HG02759 (cell line): ENCODE results near the gene MYO7A.

Experiments
- ATAC-seq: cut with Tn5 transposase; IDR thresholded peaks from one replicate; pipeline ENCODE4 v1.9.1; 2021; ENCODE audit warnings: mild to moderate bottlenecking, moderate library complexity; ENCODE audit not compliant: unreplicated experiment

Gene MYO7A

DNA sequence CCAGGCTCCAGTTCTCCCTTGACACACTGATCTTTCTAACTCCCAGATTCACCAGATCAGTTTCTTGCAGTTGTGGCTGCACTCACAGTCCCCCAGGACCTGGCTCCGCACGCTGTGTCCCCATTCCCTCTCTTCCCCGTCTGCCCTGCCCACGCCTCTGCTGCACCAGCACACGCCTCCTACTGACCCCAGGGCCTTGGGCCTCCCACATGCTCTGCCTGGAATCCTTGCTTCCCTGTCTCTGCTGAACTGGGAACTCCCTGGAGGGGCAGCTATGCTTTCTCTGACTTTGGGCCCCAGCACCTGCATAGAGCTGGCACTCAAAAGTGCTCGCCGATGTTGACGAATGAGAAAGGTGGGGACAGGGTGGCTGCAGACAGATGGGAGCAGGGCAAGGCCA, 68.9 kb downstream of the MYO7A start:
- ATAC-seq = no peak

DNA sequence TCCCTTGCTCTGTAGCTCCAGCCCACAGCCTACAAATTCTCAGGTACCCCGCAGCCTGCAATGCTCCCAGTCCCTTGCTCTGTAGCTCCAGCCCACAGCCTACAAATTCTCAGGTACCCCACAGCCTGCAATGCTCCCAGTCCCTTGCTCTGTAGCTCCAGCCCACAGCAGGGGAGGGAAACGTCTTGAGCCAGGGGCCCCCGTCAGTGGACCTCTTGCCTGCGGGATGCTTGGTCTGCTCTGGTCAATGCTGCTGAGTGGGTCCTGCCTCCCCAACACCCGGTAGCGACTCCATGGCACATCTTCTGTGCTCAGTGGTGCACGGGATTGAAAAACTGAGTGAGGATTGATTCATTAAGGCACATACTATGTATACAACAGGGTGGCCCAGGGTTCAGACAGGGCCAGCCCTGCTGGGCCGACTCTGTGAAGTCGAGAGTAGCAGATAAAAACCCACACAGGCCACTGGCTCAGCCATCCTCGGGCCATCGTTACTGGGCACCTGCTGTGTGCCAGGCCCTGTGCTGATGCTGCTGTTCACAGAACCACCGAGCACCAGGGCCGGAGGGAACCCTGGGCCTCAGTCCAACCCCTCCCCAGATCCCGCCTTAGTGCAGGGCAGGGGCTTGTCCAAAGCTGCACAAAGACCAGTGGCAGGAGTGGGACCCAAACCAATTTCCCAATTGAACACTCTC, 69.7 kb downstream of the MYO7A start:
- ATAC-seq = no peak

DNA sequence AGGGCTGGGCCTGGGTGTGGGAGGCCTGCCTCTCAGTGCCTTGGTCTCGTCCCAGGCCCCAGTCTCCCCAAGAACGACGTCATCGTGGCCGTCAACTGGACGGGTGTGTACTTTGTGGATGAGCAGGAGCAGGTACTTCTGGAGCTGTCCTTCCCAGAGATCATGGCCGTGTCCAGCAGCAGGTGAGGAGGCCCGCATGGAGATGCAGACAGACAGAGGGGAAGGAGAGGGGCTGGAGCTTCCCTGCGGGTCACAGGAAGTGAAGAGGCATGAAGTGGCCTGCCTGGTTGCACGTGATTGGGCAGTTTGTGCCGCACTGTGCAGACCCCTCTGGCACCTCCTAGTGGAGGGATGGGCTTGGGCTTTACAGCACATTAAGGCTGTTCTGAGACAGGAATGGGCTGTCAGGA, 70.4 kb downstream of the MYO7A start:
- ATAC-seq = no peak

DNA sequence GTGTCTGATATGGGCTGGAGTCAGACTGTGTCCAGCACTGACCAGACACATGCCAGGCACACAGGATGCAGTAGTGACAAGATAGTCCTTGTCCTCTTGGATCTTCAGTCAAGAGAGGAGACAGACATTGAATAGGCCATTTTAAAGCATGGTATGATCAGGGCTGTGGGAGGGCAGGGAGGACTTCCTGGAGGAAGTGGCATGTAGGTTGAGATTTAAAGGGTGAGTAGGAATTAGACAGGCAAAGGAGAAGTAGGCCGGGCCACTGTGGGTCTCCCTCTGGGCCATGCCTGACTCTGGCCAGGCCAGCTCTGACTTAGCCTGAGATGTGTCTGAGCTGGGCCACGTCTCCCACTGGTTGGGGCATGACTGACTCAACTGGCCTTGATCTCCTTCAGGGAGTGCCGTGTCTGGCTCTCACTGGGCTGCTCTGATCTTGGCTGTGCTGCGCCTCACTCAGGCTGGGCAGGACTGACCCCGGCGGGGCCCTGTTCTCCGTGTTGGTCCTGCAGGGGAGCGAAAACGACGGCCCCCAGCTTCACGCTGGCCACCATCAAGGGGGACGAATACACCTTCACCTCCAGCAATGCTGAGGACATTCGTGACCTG, 71.2 kb downstream of the MYO7A start:
- ATAC-seq = no peak

DNA sequence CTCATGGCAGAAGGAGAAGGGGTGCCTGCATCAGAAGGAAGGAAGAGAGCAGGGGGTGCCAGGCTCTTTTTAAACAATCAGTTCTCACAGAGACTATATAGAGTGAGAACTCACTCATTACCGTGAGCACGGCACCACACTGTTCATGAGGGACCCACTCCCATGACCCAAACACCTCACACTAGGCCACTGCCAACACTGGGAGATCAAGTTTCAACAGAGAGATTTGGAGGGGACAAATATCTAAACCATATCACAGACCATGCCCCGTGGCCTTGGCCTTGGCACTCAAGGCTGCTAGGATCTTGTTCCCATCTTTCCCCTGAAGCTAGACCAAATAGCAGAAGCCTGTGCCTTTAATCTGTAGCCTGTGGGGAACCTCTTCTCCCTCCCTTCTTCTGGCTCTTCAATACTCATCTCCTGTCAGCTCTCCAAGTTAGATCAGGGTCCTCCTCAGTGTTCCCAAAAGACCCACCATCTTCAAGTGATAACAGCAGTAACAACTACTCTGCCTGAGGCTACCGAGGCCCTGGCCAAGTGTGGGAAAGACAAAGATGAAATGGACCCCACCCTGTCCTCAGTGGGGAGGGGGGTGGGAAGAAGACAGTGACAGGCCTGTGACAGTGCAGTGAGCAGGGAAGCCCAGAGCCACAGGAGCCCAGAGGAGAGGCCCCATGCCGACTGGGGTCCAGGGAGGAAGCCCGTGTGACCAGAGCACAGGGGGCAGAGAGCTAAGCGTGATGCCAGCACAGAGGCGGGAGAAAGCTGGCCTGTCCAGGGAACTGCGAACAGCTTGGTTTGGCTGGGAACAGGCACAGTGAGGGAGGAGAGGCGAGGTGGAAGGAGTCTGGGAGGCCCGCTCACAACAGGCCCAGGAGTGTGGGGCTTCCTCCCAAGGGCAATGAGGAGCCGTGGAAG, 72.6 kb downstream of the MYO7A start:
- no peak for ATAC-seq

DNA sequence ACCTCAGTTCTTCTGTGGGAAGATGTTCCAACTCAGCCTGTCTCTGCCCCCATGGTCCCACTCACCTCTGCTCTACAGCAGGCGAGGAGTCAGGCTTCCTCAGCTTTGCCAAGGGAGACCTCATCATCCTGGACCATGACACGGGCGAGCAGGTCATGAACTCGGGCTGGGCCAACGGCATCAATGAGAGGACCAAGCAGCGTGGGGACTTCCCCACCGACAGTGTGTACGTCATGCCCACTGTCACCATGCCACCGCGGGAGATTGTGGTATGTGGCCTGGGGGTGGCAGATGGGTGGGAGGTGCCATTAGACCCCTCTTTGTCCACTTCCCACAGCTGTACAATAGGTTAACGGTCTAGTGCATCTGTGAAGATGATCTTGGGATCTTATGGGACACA, 73.3 kb downstream of the MYO7A start:
- no peak for ATAC-seq

DNA sequence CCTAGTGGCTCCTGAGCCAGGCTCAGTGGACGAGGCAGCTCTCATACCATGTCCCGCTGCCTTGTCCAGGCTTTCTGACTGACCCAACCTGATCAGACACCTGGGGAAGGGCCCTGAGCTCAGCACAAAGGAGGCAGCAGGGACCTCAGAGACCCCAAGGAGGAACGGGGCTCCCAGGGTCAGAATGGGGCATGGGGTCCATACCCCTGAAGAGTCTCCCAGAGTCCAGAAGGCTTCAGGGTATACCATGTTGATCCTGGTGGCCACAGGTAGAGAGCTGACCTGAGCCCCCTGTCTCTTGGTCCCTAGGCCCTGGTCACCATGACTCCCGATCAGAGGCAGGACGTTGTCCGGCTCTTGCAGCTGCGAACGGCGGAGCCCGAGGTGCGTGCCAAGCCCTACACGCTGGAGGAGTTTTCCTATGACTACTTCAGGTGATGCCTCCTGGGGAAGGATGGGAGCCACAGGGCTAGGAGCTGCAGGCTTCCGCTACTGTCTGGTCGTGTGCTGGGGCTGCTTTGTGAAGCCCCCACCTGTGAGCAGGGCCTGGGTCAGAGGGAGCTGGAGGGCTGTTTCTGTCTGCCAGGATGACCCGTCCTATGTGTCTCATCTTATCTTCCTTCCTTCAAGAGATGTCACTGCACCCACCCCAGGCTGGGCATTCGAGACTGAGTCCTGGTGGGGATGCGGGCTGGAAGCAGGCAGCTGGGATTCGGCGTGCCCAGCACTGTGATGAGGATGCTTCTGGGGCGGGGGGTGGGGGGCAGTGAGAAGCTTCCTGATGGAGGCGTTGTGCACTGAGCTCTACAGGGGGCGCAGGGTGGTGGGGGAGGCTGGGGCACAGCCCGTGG, 74.2 kb downstream of the MYO7A start:
- no peak for ATAC-seq

DNA sequence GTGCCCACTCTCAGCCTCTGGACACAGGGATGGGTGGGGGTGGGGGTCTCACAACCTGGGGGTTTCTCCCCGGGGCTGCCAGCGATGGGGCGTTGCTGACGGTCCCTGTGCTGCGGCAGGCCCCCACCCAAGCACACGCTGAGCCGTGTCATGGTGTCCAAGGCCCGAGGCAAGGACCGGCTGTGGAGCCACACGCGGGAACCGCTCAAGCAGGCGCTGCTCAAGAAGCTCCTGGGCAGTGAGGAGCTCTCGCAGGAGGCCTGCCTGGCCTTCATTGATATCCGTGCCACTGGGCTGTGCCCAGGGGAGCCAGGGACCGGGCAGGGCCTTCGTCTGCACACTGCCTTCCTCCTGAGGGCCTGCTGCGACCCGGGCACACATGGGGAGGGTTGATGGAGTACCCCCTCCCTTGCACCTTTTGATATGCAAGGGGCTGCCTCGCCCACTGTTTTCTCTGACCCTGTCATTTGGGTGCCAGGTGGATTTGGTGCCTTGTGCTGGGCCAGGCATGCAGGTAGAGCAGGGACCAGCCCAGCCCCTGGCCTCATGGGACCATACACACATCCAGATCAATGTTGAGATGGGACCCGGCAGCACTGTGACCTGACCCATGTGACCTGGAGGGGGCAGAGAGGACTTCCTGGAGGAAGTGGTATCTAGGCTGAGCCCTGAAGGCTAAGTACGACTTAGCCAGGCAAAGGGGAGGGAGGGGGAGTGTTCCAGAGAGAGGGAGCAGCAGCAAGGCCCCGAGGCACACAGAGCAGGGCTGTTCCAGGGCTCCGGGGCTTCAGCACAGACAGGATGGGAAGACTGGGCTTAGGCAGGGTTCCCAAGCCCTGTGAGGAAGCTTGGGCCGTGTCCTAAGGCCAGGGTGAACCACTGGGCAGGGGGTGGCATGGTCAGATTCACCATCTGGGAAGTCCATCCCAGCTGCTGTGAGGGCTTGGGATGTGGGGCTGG, 75.2 kb downstream of the MYO7A start:
- no peak for ATAC-seq

DNA sequence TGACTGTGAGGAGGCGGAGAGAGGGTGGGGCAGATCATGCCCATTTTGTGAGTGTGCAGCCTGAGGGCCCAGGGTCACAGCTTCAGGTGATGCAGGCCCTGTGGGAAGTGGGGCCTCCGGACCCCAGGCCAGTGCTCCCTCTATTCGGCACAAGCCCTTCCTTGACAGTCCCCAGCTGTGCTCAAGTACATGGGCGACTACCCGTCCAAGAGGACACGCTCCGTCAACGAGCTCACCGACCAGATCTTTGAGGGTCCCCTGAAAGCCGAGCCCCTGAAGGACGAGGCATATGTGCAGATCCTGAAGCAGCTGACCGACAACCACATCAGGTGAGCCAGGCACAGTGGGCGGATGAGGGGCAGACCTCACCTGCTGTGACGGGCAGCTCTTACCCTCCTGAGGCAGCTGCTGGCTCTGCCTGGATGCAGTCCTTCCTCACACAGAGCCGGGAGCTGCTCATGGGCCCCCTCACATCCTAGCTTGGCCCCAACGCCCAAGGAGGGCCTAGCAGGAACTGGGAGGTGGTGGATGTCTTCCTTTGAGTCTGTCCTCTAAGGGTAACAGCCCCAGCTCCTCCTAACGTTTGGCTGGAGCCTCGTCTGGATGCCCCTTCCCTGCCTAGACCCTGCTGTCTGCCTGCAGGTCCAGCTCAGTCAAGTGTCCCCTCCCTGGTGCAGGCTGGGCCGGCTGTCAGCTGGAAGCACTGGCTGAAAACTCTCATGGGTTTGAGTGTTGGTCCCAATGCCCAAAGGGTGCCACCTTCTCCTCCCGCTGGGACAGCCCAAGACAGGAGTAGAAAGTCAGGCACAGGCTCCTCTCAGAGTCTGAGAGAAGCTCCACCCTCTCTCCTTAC, 76.1 kb downstream of the MYO7A start:
- ATAC-seq = no peak

DNA sequence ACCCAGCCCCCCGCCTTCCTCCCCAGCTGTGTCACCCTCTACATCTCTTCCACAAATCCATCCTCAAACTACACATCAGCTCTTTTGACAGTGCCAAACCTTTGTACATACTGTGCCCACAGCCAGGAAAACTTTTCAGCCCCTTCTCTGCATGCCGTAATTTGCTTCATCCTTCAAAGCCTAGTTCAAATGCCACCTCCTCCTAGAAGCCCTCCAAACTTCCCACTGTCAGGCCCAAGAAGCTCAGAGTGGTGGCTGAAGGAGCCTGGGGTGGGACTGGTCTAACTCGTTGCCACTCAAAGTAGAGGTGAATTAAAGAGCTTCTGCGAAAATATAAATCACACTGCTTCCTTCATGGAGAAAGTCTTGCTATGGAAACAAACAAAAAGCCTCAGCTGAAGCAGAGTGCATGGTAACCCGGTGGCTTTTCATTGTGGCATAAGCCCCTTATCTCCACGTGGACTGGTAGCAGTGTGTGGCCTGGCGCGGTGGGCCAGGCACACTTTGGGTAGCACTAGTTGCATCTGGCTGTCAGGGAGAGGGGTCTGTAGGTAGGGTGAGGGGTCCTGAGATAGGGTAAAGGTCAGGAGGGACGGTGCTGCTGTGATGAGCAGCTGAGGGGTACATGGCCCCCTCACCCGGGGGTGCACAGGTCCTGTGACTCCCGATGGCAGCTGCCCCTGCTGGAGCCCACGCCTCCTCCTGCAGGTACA, 76.9 kb downstream of the MYO7A start:
- no peak for ATAC-seq

DNA sequence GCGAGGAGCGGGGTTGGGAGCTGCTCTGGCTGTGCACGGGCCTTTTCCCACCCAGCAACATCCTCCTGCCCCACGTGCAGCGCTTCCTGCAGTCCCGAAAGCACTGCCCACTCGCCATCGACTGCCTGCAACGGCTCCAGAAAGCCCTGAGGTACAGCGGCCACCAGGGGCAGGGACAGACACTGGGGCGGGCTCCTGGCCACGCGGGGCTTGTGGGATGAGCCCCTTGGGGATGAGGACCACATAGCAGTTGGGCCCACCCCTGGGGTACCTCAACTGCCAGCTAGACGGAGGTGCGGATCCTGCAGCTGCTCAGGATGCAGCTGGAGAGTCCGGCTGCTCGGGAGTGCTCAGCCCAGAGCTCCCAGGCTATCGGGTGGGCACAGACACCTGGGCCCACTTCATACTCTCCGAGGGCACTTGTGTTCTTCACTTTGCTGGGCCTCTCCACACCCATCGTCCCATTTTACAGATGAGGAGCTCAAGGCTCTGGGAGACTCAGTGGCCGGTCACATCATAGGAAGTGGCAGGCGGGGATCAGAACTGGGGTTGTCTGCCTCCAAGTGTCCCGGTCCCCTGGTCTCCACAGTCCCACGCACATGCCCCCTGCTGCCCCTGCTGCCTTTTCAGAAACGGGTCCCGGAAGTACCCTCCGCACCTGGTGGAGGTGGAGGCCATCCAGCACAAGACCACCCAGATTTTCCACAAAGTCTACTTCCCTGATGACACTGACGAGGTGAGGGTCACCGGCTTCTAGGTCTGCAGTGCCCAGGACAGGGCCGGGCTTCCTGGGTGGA, 77.6 kb downstream of the MYO7A start:
- ATAC-seq = no peak

DNA sequence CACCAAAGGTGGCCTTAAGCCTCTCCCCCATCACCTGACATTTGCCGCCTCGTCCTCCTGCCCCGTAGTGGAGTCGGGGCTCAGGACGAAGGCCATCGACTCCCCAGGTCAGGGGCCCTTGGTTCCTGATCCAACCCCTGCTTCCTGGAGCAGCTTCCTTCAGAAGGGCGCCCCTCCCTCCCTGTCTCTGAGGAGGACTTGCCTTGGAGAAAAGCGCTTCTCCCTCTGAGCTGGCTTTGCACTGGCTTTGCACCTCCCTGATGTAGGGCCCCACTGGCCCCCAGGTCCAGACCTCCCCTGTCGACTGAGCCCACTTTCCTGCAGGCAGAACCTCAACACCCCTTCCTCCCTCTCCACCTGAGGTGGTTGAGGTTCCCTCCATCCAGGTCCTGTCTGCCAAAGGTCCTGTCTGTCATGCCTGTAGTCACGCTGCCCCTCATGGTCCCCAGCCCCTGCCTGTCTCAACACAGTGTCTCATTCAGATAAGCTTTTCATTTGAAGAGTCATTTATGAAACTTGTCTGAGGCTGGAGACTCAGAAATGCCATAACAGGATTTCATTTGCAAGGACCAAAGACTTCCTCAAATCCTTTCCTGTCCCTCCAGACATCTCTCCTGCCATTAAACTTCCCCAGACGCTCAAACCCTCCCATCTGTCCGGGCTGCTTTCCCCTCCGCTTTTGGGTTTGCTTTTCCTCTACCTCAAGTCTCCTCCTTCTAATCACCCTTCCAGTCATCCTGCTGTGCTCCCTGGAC, 78.4 kb downstream of the MYO7A start:
- no peak for ATAC-seq

DNA sequence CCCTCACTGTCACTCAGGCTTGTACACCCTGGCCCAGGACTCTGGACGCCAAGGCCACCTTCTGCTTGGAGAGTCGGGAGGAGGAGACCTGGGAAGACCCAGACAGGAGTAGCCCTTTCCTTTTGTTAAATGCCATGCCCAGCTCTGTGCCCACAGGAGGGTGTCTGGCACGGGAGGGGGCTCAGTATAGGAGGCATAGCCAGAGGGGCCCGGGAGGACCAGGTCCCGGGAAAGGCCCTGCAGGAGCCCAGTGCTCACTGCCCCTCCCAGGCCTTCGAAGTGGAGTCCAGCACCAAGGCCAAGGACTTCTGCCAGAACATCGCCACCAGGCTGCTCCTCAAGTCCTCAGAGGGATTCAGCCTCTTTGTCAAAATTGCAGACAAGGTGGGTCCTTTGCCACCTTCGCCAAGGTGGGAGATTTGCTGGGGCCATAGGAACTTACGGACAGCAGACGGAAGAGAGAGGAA, 79.0 kb downstream of the MYO7A start:
- ATAC-seq = no peak

DNA sequence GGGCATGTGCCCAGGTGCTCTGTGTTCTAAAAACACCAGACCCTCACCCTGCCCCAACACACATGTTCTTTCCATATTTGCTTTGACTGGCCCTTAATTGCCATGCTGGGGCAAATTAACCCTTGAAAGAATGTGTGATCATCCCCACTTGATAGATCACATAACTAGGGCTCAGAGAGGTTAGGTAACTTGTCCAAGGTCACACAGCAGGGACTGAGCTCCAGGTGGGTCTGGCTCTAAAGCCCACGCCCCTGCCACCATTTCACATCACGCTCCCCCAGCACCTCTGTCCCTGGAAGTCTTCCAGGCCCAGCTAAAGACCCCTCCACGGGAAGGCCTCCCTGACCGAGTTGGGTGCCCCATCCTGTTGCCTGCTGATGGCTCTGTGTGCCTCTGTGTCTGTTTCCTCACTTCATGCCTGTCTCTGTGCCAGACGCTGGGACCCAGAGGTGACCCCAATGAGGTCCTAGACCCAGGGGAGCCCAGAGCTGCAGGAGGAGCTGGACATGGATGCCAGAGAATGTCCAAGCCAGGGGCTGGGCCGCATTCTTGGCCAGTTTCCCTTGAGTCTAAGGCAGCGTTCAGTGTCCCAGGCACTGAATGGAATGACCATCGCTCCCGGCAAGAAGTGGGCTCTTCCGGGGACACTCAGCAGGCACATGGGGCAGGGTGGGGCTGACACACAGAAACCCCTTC, 79.7 kb downstream of the MYO7A start:
- no peak for ATAC-seq

DNA sequence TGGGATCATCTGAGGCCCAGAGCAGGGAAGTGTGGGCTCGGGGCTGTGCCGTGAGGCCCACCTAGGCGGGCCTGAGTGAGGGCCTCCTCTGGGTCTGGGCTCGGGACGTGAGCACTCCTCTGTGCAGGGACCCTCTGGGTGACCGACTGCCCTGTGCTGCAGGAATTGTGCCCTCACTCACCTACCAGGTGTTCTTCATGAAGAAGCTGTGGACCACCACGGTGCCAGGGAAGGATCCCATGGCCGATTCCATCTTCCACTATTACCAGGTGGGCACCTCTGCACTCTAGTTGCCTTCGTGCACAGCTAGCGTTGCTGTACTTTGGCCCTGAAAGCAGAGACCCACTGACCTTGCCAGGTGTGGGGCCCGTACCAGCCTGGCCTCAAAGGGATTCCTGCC, 80.5 kb downstream of the MYO7A start:
- ATAC-seq = no peak

DNA sequence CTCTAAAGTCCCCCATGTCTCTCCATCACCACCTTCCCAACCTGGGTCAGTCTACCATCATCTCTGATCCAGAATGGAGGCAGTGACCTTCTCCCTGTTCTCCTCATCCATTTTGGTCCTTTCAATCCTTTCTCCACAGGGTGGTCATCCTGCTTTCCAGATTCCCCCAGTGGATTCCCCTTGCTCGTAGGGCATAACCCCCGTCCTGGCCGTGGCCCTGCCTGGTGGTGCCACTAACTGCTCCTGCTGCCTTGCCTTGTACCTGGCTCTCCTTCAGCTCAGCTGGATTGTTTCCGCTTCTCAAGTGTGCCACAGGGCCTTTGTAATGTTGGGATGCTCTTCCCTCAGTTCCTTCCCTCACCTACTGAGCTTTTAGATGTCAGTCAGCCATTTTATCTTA, 81.6 kb downstream of the MYO7A start:
- no peak for ATAC-seq
